Measurements from ENCODE around the gene YIPF2. TPM values are rescaled to one million over a fixed set of nuclear protein-coding genes. Genes with fewer than 3 reads are reported as not detected.
"Not testable (repeated sequence)": the region's sequence is repeated elsewhere in the genome, so short reads cannot be mapped to it uniquely, and the experiment has no call there.

YIPF2 gene
- total RNA-seq, 1 donor from 2014 or later: 69.5 TPM

GRCh38 chr19:10946958-10947657, 18.7 kb upstream of the YIPF2 start:
- Mint-ChIP-seq H3K27me3 (ENCODE audit: low read depth, unreplicated experiment) (no peaks in the 10 kb centered on the region), H3K36me3 (ENCODE audit: low read depth, unreplicated experiment) (no peaks in the 10 kb centered on the region), H3K27ac (ENCODE audit: unreplicated experiment) (no peak overlapping the region), H3K9me3 (ENCODE audit: unreplicated experiment) (no peaks in the 10 kb centered on the region), H3K4me3 (ENCODE audit: unreplicated experiment) (no peak overlapping the region), H3K4me1 (ENCODE audit: low read depth, unreplicated experiment) (peaks cover 3% of the 10 kb centered on the region)
- peak overlapping the region; percentile 6 for H3K27ac ChIP-seq (ENCODE audit: low read depth, low read length)
- H3K4me1 ChIP-seq (ENCODE audit: insufficient read depth, low read length): peaks cover 4% of the 10 kb centered on the region
- no peak for TF ChIP-seq EZH2 (IDR thresholded peaks at IDR 0.05; ENCODE audit: insufficient read depth, low read length)
- no peak for TF ChIP-seq CTCF (IDR thresholded peaks at IDR 0.05; ENCODE audit: insufficient read depth, low read depth, low read length)
- H3K4me3 ChIP-seq (ENCODE audit: insufficient read depth, low read depth, low read length): no peak overlapping the region
- no peaks in the 10 kb centered on the region for H3K27me3 ChIP-seq (ENCODE audit: insufficient read depth, low read length)
- FAIRE-seq (no peak), DNase-seq (ENCODE audit: low read depth) (peak; percentile 69)
- no peaks in the 10 kb centered on the region for H3K9me3 ChIP-seq (ENCODE audit: insufficient read depth, low read depth, low read length)
- H4K20me1 ChIP-seq (ENCODE audit: insufficient read depth, low read length): no peaks in the 10 kb centered on the region
- no peak overlapping the region for H2AFZ ChIP-seq (ENCODE audit: low read depth, low read length)
- no peaks in the 10 kb centered on the region for H3K79me2 ChIP-seq (ENCODE audit: insufficient read depth, low read length)
- H3K36me3 ChIP-seq (ENCODE audit: insufficient read depth, low read length): no peaks in the 10 kb centered on the region
- H3K4me2 ChIP-seq (ENCODE audit: low read length): no peak overlapping the region
- no peak overlapping the region for H3K9ac ChIP-seq (ENCODE audit: low read length)

- Histone ChIP-seq H4K20me1 (ENCODE audit: insufficient read depth, low read length) (no peaks in the 10 kb centered on the region), H3K9me3 (ENCODE audit: insufficient read depth, low read depth, low read length) (no peaks in the 10 kb centered on the region), H3K27ac (ENCODE audit: low read depth, low read length) (no peak overlapping the region), H3K79me2 (ENCODE audit: insufficient read depth, low read length) (no peaks in the 10 kb centered on the region), H3K36me3 (ENCODE audit: insufficient read depth, low read length) (no peaks in the 10 kb centered on the region), H3K9ac (ENCODE audit: low read length) (no peak overlapping the region), H3K4me1 (ENCODE audit: insufficient read depth, low read length) (peaks cover 4% of the 10 kb centered on the region), H3K4me2 (ENCODE audit: low read length) (no peak overlapping the region), H2AFZ (ENCODE audit: low read depth, low read length) (no peak overlapping the region), H3K4me3 (ENCODE audit: insufficient read depth, low read depth, low read length) (no peak overlapping the region), H3K27me3 (ENCODE audit: insufficient read depth, low read length) (no peaks in the 10 kb centered on the region)
- Mint-ChIP-seq H3K27ac (ENCODE audit: unreplicated experiment) (no peak overlapping the region), H3K9me3 (ENCODE audit: unreplicated experiment) (no peaks in the 10 kb centered on the region), H3K36me3 (ENCODE audit: low read depth, unreplicated experiment) (no peaks in the 10 kb centered on the region), H3K4me1 (ENCODE audit: low read depth, unreplicated experiment) (peaks cover 4% of the 10 kb centered on the region), H3K27me3 (ENCODE audit: low read depth, unreplicated experiment) (no peaks in the 10 kb centered on the region), H3K4me3 (ENCODE audit: unreplicated experiment) (no peak overlapping the region)
- DNase-seq (ENCODE audit: low read depth) (no peak), FAIRE-seq (no peak)
- TF ChIP-seq EZH2 (IDR thresholded peaks at IDR 0.05; ENCODE audit: insufficient read depth, low read length) (no peak), CTCF (IDR thresholded peaks at IDR 0.05; ENCODE audit: insufficient read depth, low read depth, low read length) (no peak)
Measured at GRCh38 chr19:10945264-10945663, 16.8 kb upstream of the YIPF2 start.

GRCh38 chr19:10943412-10943811, 15.0 kb upstream of the YIPF2 start:
- H3K27me3 Mint-ChIP-seq (ENCODE audit: low read depth, unreplicated experiment); H3K4me3 Mint-ChIP-seq (ENCODE audit: unreplicated experiment); H3K36me3 ChIP-seq (ENCODE audit: insufficient read depth, low read length); H3K4me1 ChIP-seq (ENCODE audit: insufficient read depth, low read length); H3K27ac ChIP-seq (ENCODE audit: low read depth, low read length); H3K4me3 ChIP-seq (ENCODE audit: insufficient read depth, low read depth, low read length); FAIRE-seq; H3K27ac Mint-ChIP-seq (ENCODE audit: unreplicated experiment); H3K27me3 ChIP-seq (ENCODE audit: insufficient read depth, low read length); H3K36me3 Mint-ChIP-seq (ENCODE audit: low read depth, unreplicated experiment); H3K9me3 Mint-ChIP-seq (ENCODE audit: unreplicated experiment); H3K79me2 ChIP-seq (ENCODE audit: insufficient read depth, low read length); H3K4me1 Mint-ChIP-seq (ENCODE audit: low read depth, unreplicated experiment); H4K20me1 ChIP-seq (ENCODE audit: insufficient read depth, low read length); H3K9me3 ChIP-seq (ENCODE audit: insufficient read depth, low read depth, low read length); H3K4me2 ChIP-seq (ENCODE audit: low read length); H3K9ac ChIP-seq (ENCODE audit: low read length); H2AFZ ChIP-seq (ENCODE audit: low read depth, low read length); DNase-seq (ENCODE audit: low read depth): not testable (repeated sequence)

- H3K36me3 ChIP-seq (ENCODE audit: insufficient read depth, low read length); H3K4me3 Mint-ChIP-seq (ENCODE audit: unreplicated experiment); FAIRE-seq; H3K9me3 ChIP-seq (ENCODE audit: insufficient read depth, low read depth, low read length); H3K4me1 Mint-ChIP-seq (ENCODE audit: low read depth, unreplicated experiment); H3K27ac ChIP-seq (ENCODE audit: low read depth, low read length); H3K36me3 Mint-ChIP-seq (ENCODE audit: low read depth, unreplicated experiment); H3K27ac Mint-ChIP-seq (ENCODE audit: unreplicated experiment); DNase-seq (ENCODE audit: low read depth); H3K27me3 ChIP-seq (ENCODE audit: insufficient read depth, low read length); H2AFZ ChIP-seq (ENCODE audit: low read depth, low read length); H3K9me3 Mint-ChIP-seq (ENCODE audit: unreplicated experiment); H3K4me1 ChIP-seq (ENCODE audit: insufficient read depth, low read length); H3K4me2 ChIP-seq (ENCODE audit: low read length); H3K9ac ChIP-seq (ENCODE audit: low read length); H4K20me1 ChIP-seq (ENCODE audit: insufficient read depth, low read length); H3K4me3 ChIP-seq (ENCODE audit: insufficient read depth, low read depth, low read length); H3K79me2 ChIP-seq (ENCODE audit: insufficient read depth, low read length); H3K27me3 Mint-ChIP-seq (ENCODE audit: low read depth, unreplicated experiment): not testable (repeated sequence)
Measured at GRCh38 chr19:10941649-10942048, 13.2 kb upstream of the YIPF2 start.

Data from astrocyte (in vitro differentiated cells and primary cell).